Activated naive CD4-positive, alpha-beta T cell treated with anti-CD3 and anti-CD28 coated beads for 36 hours (primary cell): ENCODE data around the gene NCOA6. TPM values are rescaled to one million over a fixed set of nuclear protein-coding genes. Genes with fewer than 3 reads are reported as not detected.

Experiments used
- CTCF ChIA-PET: fragments of 350-600 bp; sonication (Branson Sonifier 250); formaldehyde crosslinking; loops from one replicate; lab custom pipeline; 2021; ENCODE audit warnings: antibody characterized with exemption; lab: Charles Lee
- DNase-seq: peaks from one replicate; pipeline ENCODE4 v3.0.0-alpha.2; 2020
- H3K27ac Mint-ChIP-seq: one replicate; pipeline ENCODE4 v1.8.0; 2021; ENCODE audit warnings: mild to moderate bottlenecking, mixed read lengths
- H3K27me3 Mint-ChIP-seq: one replicate; pipeline ENCODE4 v1.8.0; 2021; ENCODE audit warnings: low read depth, mixed read lengths
- H3K36me3 Mint-ChIP-seq: one replicate; pipeline ENCODE4 v1.8.0; 2021; ENCODE audit warnings: low read depth, mixed read lengths
- H3K4me1 Mint-ChIP-seq: one replicate; pipeline ENCODE4 v1.8.0; 2021; ENCODE audit warnings: low read depth, mixed read lengths
- H3K4me3 Mint-ChIP-seq: one replicate; pipeline ENCODE4 v1.8.0; 2021; ENCODE audit warnings: mild to moderate bottlenecking, moderate library complexity, mixed read lengths
- H3K9me3 Mint-ChIP-seq: one replicate; pipeline ENCODE4 v1.8.0; 2021; ENCODE audit warnings: mixed read lengths
- intact Hi-C: fragments of 100-400 bp; cut with micrococcal nuclease; formaldehyde crosslinking; loops from one replicate; pipeline ENCODE4 v1.15.1; 2023
- total RNA-seq, 2 experiments: library from RNA; stranded (reverse); gene quantifications; one replicate each; pipeline ENCODE4 v1.2.3, GENCODE V29; 2021

Gene NCOA6
- total RNA-seq, 2 experiments from 2014 or later: 13.9 to 14.1 TPM

- H3K27ac Mint-ChIP-seq: no peak overlapping the region
- intact Hi-C loops: no loop called here
- no peaks in the 10 kb centered on the region for H3K36me3 Mint-ChIP-seq
- H3K9me3 Mint-ChIP-seq: no peaks in the 10 kb centered on the region
- DNase-seq: no peak
- CTCF ChIA-PET: no interaction called here
- H3K4me1 Mint-ChIP-seq: no peaks in the 10 kb centered on the region
- H3K4me3 Mint-ChIP-seq: no peak overlapping the region
- H3K27me3 Mint-ChIP-seq: no peaks in the 10 kb centered on the region
These were observed 136.0 kb downstream of the NCOA6 start for GRCh38 chr20:34689486-34689885.

- peaks cover 9% of the 10 kb centered on the region for H3K4me1 Mint-ChIP-seq
- CTCF ChIA-PET: no interaction called here
- H3K9me3 Mint-ChIP-seq: no peaks in the 10 kb centered on the region
- no peaks in the 10 kb centered on the region for H3K36me3 Mint-ChIP-seq
- H3K4me3 Mint-ChIP-seq: no peak overlapping the region
- no peak overlapping the region for H3K27ac Mint-ChIP-seq
- DNase-seq: no peak
- H3K27me3 Mint-ChIP-seq: no peaks in the 10 kb centered on the region
- intact Hi-C loops: no loop called here
These were observed 141.8 kb downstream of the NCOA6 start for GRCh38 chr20:34683667-34684066.

- H3K27me3 Mint-ChIP-seq: no peaks in the 10 kb centered on the region
- H3K27ac Mint-ChIP-seq: peak overlapping the region; percentile 46
- H3K36me3 Mint-ChIP-seq: no peaks in the 10 kb centered on the region
- intact Hi-C loops: no loop called here
- peak overlapping the region; percentile 4 for H3K4me3 Mint-ChIP-seq
- no peaks in the 10 kb centered on the region for H3K9me3 Mint-ChIP-seq
- peaks cover 19% of the 10 kb centered on the region for H3K4me1 Mint-ChIP-seq
- no peak for DNase-seq
- CTCF ChIA-PET: interaction anchor here (1.3 to 1.4 kb wide), 2 partner anchors 10 to 27 kb away, joined by 3 to 5 read pairs; no protein-coding TSS in a partner anchor
These were observed 144.8 kb downstream of the NCOA6 start for GRCh38 chr20:34680586-34681175.

- peak; percentile 97 for DNase-seq
- Mint-ChIP-seq H3K27ac (peak within 1 kb of the TSS; percentile 90), H3K36me3 (no peaks in the 10 kb centered on the region), H3K27me3 (no peaks in the 10 kb centered on the region), H3K4me1 (peaks cover 29% of the 10 kb centered on the region), H3K9me3 (no peaks in the 10 kb centered on the region), H3K4me3 (peak within 1 kb of the TSS; percentile 97)
- intact Hi-C loops: loop anchor here (1.0 to 5.0 kb wide), 12 partner anchors 27 to 1185 kb away; partner anchors contain the start of genes ACSS2, AHCY, CBFA2T2 and CHMP4B
- CTCF ChIA-PET: interaction anchor here (0.6 to 0.9 kb wide), 2 partner anchors 147 to 365 kb away, joined by 3 to 4 read pairs; no protein-coding TSS in a partner anchor
These were observed 148.6 kb downstream of the NCOA6 start, which contains the start of gene PIGU for GRCh38 chr20:34676642-34677373. PIGU (minus strand) TSS chr20:34677092; CDS start chr20:34677085, 7 bp downstream.

GRCh38 chr20:34675993-34676641 lies 149.3 kb downstream of the NCOA6 start:
- Mint-ChIP-seq H3K27me3 (no peaks in the 10 kb centered on the region), H3K4me1 (peaks cover 29% of the 10 kb centered on the region), H3K4me3 (peak overlapping the region; percentile 97), H3K9me3 (no peaks in the 10 kb centered on the region), H3K27ac (peak overlapping the region; percentile 90), H3K36me3 (no peaks in the 10 kb centered on the region)
- CTCF ChIA-PET: interaction anchor here (1.2 kb wide), 1 partner anchor 565 kb away, joined by 7 read pairs; no protein-coding TSS in a partner anchor
- intact Hi-C loops: loop anchor here (2.0 to 5.0 kb wide), 4 partner anchors 159 to 1184 kb away; partner anchors contain the start of genes CBFA2T2, CHMP4B, DYNLRB1 and ITCH
- DNase-seq: peak; percentile 4

GRCh38 chr20:34675561-34675960 lies 149.9 kb downstream of the NCOA6 start:
- Mint-ChIP-seq H3K4me1 (peaks cover 27% of the 10 kb centered on the region), H3K9me3 (no peaks in the 10 kb centered on the region), H3K36me3 (no peaks in the 10 kb centered on the region), H3K4me3 (no peak overlapping the region), H3K27me3 (no peaks in the 10 kb centered on the region), H3K27ac (no peak overlapping the region)
- intact Hi-C loops: loop anchor here (5.0 kb wide), 2 partner anchors 863 to 1183 kb away; partner anchors contain the start of genes CBFA2T2 and CHMP4B
- DNase-seq: no peak
- CTCF ChIA-PET: interaction anchor here (1.2 kb wide), 1 partner anchor 566 kb away, joined by 7 read pairs; no protein-coding TSS in a partner anchor

GRCh38 chr20:34673412-34673811 lies 152.0 kb downstream of the NCOA6 start:
- H3K36me3 Mint-ChIP-seq: no peaks in the 10 kb centered on the region
- H3K4me3 Mint-ChIP-seq: no peak overlapping the region
- H3K4me1 Mint-ChIP-seq: peaks cover 23% of the 10 kb centered on the region
- DNase-seq: no peak
- no peak overlapping the region for H3K27ac Mint-ChIP-seq
- CTCF ChIA-PET: interaction anchor here (1.0 kb wide), 1 partner anchor 34 kb away, joined by 3 read pairs; no protein-coding TSS in a partner anchor
- H3K27me3 Mint-ChIP-seq: no peaks in the 10 kb centered on the region
- intact Hi-C loops: no loop called here
- H3K9me3 Mint-ChIP-seq: no peaks in the 10 kb centered on the region

GRCh38 chr20:34669094-34669493 lies 156.4 kb downstream of the NCOA6 start:
- CTCF ChIA-PET: interaction anchor here (0.6 to 1.2 kb wide), 2 partner anchors 30 to 100 kb away, joined by 3 read pairs; no protein-coding TSS in a partner anchor
- intact Hi-C loops: no loop called here
- no peak overlapping the region for H3K4me3 Mint-ChIP-seq
- no peaks in the 10 kb centered on the region for H3K9me3 Mint-ChIP-seq
- peaks cover 8% of the 10 kb centered on the region for H3K4me1 Mint-ChIP-seq
- H3K27me3 Mint-ChIP-seq: no peaks in the 10 kb centered on the region
- H3K27ac Mint-ChIP-seq: no peak overlapping the region
- H3K36me3 Mint-ChIP-seq: no peaks in the 10 kb centered on the region
- DNase-seq: no peak

Other genes with a start within 250 kb of the NCOA6 start
- 10 to 100 TPM; 18.8 to 18.9 TPM for gene PIGU, start 148.6 kb downstream of the NCOA6 start, total RNA-seq
- gene TP53INP2, start 121.3 kb downstream of the NCOA6 start, total RNA-seq: 1 to 10 TPM; 1.9 TPM
- gene GGT7, start 47.2 kb upstream of the NCOA6 start, total RNA-seq: 10 to 100 TPM; 14.8 to 15.0 TPM
- gene ACSS2, start 51.0 kb upstream of the NCOA6 start, total RNA-seq: 10 to 100 TPM; 71.3 to 73.6 TPM
- gene GSS, start 130.2 kb upstream of the NCOA6 start, total RNA-seq: 10 to 100 TPM; 84.3 to 86.0 TPM
- gene MYH7B, start 130.2 kb upstream of the NCOA6 start, total RNA-seq: under 1 TPM; 0.20 to 0.86 TPM